MM.1S (cell line): ENCODE data around the gene NTN4.

Experiments
- EZH2 ChIP-seq: fragments of 300-600 bp; sonication (generic); optimal IDR thresholded peaks from 2 replicates; pipeline ENCODE3; 2017; ENCODE audit warnings: low read depth, mild to moderate bottlenecking, antibody characterized with exemption, low read length, mixed read lengths
- TF ChIP-seq, protein P1 (sequence below): fragments of 300-600 bp; sonication (generic); IDR thresholded peaks from 2 replicates; pipeline ENCODE4 v1.5.1; 2016; ENCODE audit warnings: antibody characterized with exemption, low read length, mixed read lengths

- TF ChIP-seq, protein P1, sequence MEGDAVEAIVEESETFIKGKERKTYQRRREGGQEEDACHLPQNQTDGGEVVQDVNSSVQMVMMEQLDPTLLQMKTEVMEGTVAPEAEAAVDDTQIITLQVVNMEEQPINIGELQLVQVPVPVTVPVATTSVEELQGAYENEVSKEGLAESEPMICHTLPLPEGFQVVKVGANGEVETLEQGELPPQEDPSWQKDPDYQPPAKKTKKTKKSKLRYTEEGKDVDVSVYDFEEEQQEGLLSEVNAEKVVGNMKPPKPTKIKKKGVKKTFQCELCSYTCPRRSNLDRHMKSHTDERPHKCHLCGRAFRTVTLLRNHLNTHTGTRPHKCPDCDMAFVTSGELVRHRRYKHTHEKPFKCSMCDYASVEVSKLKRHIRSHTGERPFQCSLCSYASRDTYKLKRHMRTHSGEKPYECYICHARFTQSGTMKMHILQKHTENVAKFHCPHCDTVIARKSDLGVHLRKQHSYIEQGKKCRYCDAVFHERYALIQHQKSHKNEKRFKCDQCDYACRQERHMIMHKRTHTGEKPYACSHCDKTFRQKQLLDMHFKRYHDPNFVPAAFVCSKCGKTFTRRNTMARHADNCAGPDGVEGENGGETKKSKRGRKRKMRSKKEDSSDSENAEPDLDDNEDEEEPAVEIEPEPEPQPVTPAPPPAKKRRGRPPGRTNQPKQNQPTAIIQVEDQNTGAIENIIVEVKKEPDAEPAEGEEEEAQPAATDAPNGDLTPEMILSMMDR = no peak
- no peak for TF ChIP-seq EZH2
Observed at GRCh38 chr12:95674163-95674562, 116.4 kb downstream of the NTN4 start.
